Measurements from ENCODE around the gene CNTNAP2.

GRCh38 chr7:148161776-148162175 is 2045.2 kb downstream of the CNTNAP2 start:
- TF ChIP-seq CTCF (IDR thresholded peaks at IDR 0.05) = no peak
- TF ChIP-seq POLR2A (IDR thresholded peaks at IDR 0.05) = no peak

Measured in testis (tissue), 2 donors.